GM12875 (cell line): ENCODE data around the gene TEX101.
"Not testable (repeated sequence)": the region's sequence is repeated elsewhere in the genome, so short reads cannot be mapped to it uniquely, and the experiment has no call there.

Source experiments
- H3K4me3 ChIP-seq: one replicate; pipeline ENCODE4 v1.5.1; 2011; ENCODE audit warnings: low read depth, low read length, control low read depth
- CTCF ChIP-seq: IDR thresholded peaks from 2 replicates; pipeline ENCODE4 v1.5.1; 2011; ENCODE audit warnings: low read depth, mild to moderate bottlenecking, control low read depth, inconsistent platforms, low read length, moderate library complexity, borderline replicate concordance; ENCODE audit not compliant: insufficient read depth

TEX101 gene

GRCh38 chr19:43390903-43391551, 23.7 kb upstream of the TEX101 start:
- not testable (repeated sequence) for H3K4me3 ChIP-seq

- H3K4me3 ChIP-seq, result not testable (repeated sequence)
Measured at GRCh38 chr19:43391552-43391935, 23.1 kb upstream of the TEX101 start.

- not testable (repeated sequence) for H3K4me3 ChIP-seq
Measured at GRCh38 chr19:43393501-43393900, 21.2 kb upstream of the TEX101 start.

GRCh38 chr19:43395561-43395960, 19.1 kb upstream of the TEX101 start:
- no peak overlapping the region for H3K4me3 ChIP-seq
- no peak for TF ChIP-seq CTCF

GRCh38 chr19:43406297-43406696, 8.4 kb upstream of the TEX101 start:
- TF ChIP-seq CTCF, result no peak
- H3K4me3 ChIP-seq, result no peak overlapping the region

- no peak overlapping the region for H3K4me3 ChIP-seq
- TF ChIP-seq CTCF, result no peak
Measured at GRCh38 chr19:43407416-43408005, 7.2 kb upstream of the TEX101 start.

GRCh38 chr19:43408043-43408442, 6.6 kb upstream of the TEX101 start:
- H3K4me3 ChIP-seq, result no peak overlapping the region
- TF ChIP-seq CTCF, result no peak

- H3K4me3 ChIP-seq, result no peak overlapping the region
- TF ChIP-seq CTCF, result no peak
Measured at GRCh38 chr19:43409415-43409814, 5.3 kb upstream of the TEX101 start.

- TF ChIP-seq CTCF, result no peak
- H3K4me3 ChIP-seq, result no peak overlapping the region
Measured at GRCh38 chr19:43412441-43412840, 2.2 kb upstream of the TEX101 start.
